Endometrial microvascular endothelial cells (primary cell): Measurements from ENCODE around the gene ZNF570. TPM values are rescaled to one million over a fixed set of nuclear protein-coding genes. Genes with fewer than 3 reads are reported as not detected.

Source experiments
- in situ Hi-C: cut with HindIII; loops from 2 replicates; pipeline ENCODE4 v1.10.0; 2017; ENCODE audit warnings: low sequenced_read_pairs, low pct_unique_long_range_greater_than_20kb; ENCODE audit errors: inconsistent ontology term
- total RNA-seq: library from RNA; depleted of rRNA; stranded (reverse); fragments of >200 nt; gene quantifications from one replicate; pipeline ENCODE4 v1.2.3, GENCODE V29; 2015; ENCODE audit errors: inconsistent ontology term

ZNF570 gene
- total RNA-seq: 1.2 TPM

- in situ Hi-C loops: no loop called here
Measured at GRCh38 chr19:37468961-37469777, at the start of gene ZNF570. Gene ZNF570, plus strand, starts transcription at chr19:37469356. Its CDS starts 999 bp downstream, at chr19:37470355.

GRCh38 chr19:37452500-37453245 lies 16.5 kb upstream of the ZNF570 start:
- in situ Hi-C loops: no loop called here

- in situ Hi-C loops: no loop called here
Measured at GRCh38 chr19:37466277-37466797, 2.8 kb upstream of the ZNF570 start.

GRCh38 chr19:37466798-37467607 lies 2.2 kb upstream of the ZNF570 start, which contains the start of gene ZNF569:
Gene ZNF569, minus strand, starts transcription at chr19:37467444. Its CDS starts 22,523 bp downstream, at chr19:37444921.
- in situ Hi-C loops: no loop called here

DNA sequence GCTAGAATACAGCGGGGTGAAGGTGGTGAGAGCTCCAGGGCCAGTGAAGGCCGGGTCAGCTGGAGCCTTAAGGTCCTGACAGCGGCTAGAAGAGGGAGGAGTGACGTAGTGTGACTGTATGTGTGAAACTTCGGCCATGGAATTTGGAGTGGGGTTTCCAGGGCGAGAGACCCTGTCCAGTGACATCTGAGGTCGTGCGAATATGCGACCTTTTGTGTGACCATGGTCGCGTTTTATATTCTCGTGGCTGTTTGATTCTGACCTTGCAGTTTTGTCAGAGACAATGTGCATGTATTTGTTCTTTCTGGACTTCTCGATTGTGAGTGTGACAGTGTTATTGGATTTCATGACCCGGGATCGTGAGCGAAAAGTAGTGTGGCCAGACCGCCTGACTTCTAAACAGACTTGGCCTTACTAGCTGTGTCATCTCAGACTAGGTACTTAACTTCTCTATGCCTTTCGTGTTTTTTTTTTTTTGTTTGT lies 1.5 kb upstream of the ZNF570 start:
- in situ Hi-C loops: no loop called here

DNA sequence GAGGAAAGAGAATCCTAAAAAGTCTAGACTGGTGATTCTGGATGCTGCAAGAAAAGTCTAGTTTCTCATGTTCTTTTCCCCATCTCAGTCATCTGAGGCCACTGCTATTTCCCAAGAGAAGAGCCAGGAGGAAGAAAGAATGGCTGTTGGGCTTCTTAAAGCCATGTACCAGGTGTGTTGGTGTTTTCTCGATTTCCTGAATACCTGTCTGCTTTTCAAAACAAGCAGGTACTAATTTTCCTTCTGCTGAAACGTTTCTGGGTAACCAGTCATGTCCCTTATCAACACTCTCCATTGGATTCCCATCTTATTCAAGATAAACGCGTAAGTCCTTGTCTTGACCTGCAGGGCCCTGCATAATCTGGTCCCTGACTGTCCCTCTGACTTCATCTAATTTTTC lies 1.1 kb downstream of the ZNF570 start:
- in situ Hi-C loops: no loop called here

DNA sequence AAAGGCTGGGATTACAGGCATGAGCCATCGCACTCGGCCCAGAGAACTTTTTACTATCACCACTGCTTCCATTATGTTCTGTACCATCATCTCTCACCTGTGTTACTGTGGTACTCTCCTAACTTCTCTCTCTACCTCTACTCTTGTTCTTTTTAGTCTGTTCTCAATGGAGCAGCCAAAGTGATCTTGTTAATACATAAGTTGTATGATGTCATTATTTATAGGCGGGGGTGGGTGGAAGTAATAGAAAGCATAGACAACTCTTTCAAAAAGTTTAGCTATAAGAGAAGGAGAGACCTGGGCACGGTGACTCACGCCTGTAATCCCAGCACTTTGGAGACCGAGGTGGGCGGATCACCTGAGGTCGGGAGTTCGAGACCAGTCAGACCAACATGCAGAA lies 3.0 kb downstream of the ZNF570 start:
- in situ Hi-C loops: no loop called here

GRCh38 chr19:37484406-37485168 lies 15.4 kb downstream of the ZNF570 start:
- in situ Hi-C loops: no loop called here

- in situ Hi-C loops: no loop called here
Measured at GRCh38 chr19:37492213-37492612, 23.1 kb downstream of the ZNF570 start.

DNA sequence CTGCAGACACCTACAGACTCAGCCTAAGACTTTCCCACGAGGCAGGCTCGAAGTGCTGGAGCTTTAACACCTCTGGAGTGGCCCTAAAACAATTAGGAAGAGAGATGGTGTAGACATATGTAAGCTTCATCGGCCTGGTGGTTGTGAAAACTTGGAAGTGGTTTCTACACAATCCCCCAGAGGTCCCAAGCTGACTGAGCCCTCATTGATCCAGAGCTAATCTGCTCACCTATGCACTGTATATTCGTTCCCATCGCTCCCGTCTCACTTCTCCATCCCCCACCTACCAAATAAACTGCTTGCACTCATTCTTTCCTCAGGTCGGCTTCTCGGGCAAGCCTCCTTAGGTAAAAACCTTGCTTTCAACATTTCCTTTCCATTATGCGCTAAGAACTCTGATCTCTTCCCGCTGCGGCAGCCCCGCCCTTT lies 36.8 kb downstream of the ZNF570 start:
- in situ Hi-C loops: no loop called here

- in situ Hi-C loops: no loop called here
Measured at GRCh38 chr19:37506387-37507166, 37.4 kb downstream of the ZNF570 start, which contains the start of gene ZNF793. Gene ZNF793, plus strand, starts transcription at chr19:37506939. Its CDS starts 16,501 bp downstream, at chr19:37523440.

DNA sequence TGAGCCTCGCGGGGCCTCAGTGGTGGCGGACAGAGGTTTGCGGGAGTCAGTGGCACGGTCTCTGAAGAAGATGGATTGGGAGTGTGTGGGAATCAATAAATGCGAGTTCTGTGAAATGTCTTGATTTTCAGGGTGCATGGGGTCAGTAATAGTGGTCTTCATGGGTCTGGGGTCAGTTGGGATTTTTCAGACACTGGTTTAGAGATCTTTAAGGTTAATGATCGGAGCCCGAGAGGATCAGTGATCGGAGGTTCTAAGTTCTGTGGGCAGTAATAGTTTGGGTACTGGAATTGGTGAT lies 38.0 kb downstream of the ZNF570 start:
- in situ Hi-C loops: no loop called here

DNA sequence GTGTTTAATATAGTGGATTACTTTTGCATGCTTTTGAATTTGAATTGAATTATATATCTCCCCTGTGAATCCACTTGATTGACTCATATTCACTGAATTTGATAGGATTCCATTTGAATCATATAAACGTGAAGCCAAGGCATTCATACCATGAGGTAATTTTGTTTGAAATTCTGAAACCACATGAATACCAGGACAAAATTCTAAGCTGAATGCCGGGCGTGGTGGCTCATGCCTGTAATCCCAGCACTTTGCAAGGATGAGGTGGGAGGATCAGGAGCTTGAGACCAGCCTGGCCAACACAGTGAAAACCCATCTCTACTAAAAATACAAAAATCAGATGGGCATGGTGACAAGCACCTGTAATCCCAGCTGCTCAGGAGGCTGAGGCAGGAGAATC lies 42.0 kb downstream of the ZNF570 start:
- in situ Hi-C loops: no loop called here

DNA sequence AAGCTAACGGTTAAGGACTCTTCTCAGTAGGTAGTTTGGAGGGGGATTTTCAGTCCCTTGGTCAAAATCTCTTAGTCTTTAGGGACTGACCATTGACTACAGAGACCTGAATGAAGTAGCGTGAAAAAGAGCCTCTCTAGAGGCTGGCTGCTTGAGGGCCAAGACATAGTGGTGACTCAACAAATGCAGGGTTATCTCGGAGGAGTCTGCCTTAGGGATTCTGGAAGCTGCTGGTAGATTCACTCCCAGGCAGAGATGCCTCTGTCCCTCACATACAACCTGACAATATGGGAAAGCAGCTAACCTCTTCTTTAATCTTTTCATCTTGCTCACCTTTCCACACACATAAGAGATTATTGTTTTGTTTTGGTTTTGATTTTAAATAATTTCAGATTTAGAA lies 42.7 kb downstream of the ZNF570 start:
- in situ Hi-C loops: no loop called here

GRCh38 chr19:37513397-37513796 lies 44.2 kb downstream of the ZNF570 start:
- in situ Hi-C loops: no loop called here

- in situ Hi-C loops: no loop called here
Measured at GRCh38 chr19:37519890-37520289, 50.7 kb downstream of the ZNF570 start.

- in situ Hi-C loops: no loop called here
Measured at GRCh38 chr19:37537391-37537947, 68.3 kb downstream of the ZNF570 start.
